Neural cell (in vitro differentiated cells): ENCODE data around the gene FBXO42. TPM values are rescaled to one million over a fixed set of nuclear protein-coding genes. Genes with fewer than 3 reads are reported as not detected.
A peak's percentile ranks its signal among the peaks of the same experiment; 100 is the strongest.

Experiments
- H2AFZ ChIP-seq: fragments of 200-600, 300-800 bp; sonication (generic), shearing (Covaris generic); 2 replicates; pipeline ENCODE4 v1.6.0; 2014; ENCODE audit warnings: low read depth, mild to moderate bottlenecking, antibody characterized with exemption, low read length, moderate library complexity
- H3F3A ChIP-seq: fragments of 200-600 bp; shearing (Covaris generic); 2 replicates; pipeline ENCODE4 v1.6.1; 2016; ENCODE audit warnings: mild to moderate bottlenecking, moderate library complexity, mixed read lengths, antibody characterized with exemption, low read length; ENCODE audit not compliant: insufficient read depth, poor library complexity, severe bottlenecking
- H3K27ac ChIP-seq: fragments of 200-600, 300-800 bp; sonication (generic), shearing (Covaris generic); 2 replicates; pipeline ENCODE4 v1.5.1; 2014; ENCODE audit warnings: mild to moderate bottlenecking, low read length, moderate library complexity
- H3K27me3 ChIP-seq: fragments of 300-800, 200-600 bp; sonication (generic), shearing (Covaris generic); 2 replicates; pipeline ENCODE4 v1.6.0; 2014; ENCODE audit warnings: mild to moderate bottlenecking, low read depth, low read length, moderate library complexity; ENCODE audit not compliant: insufficient read depth
- H3K36me3 ChIP-seq: fragments of 300-800, 200-600 bp; sonication (generic), shearing (Covaris generic); 2 replicates; pipeline ENCODE4 v1.5.1; 2014; ENCODE audit warnings: mild to moderate bottlenecking, antibody characterized with exemption, low read length, moderate library complexity; ENCODE audit not compliant: insufficient read depth
- H3K4me2 ChIP-seq: fragments of 300-800, 200-600 bp; sonication (generic), shearing (Covaris generic); 2 replicates; pipeline ENCODE4 v1.6.0; 2014; ENCODE audit warnings: mild to moderate bottlenecking, low read length
- H3K4me3 ChIP-seq: fragments of 300-800, 200-600 bp; sonication (generic), shearing (Covaris generic); 2 replicates; pipeline ENCODE4 v1.5.1; 2014; ENCODE audit warnings: mild to moderate bottlenecking, low read length, moderate library complexity
- H3K79me2 ChIP-seq: fragments of 200-600 bp; shearing (Covaris generic); replicated peaks from 2 replicates; pipeline ENCODE4 v1.6.0; 2014; ENCODE audit warnings: mild to moderate bottlenecking, low read length, moderate library complexity; ENCODE audit not compliant: insufficient read depth
- H3K9ac ChIP-seq: fragments of 300-800, 200-600 bp; sonication (generic), shearing (Covaris generic); 2 replicates; pipeline ENCODE4 v1.6.1; 2016; ENCODE audit warnings: mild to moderate bottlenecking, low read length, mixed read lengths
- H3K9me2 ChIP-seq: fragments of 200-600 bp; shearing (Covaris generic); 2 replicates; pipeline ENCODE4 v1.6.1; 2016; ENCODE audit warnings: mild to moderate bottlenecking, low read length, mixed read lengths; ENCODE audit not compliant: insufficient read depth
- H3K9me3 ChIP-seq: fragments of 200-600, 300-800 bp; sonication (generic), shearing (Covaris generic); 2 replicates; pipeline ENCODE4 v1.6.1; 2016; ENCODE audit warnings: mild to moderate bottlenecking, mixed run types, low read length, moderate library complexity, mixed read lengths
- H4K20me1 ChIP-seq: fragments of 200-600 bp; shearing (Covaris generic); 2 replicates; pipeline ENCODE4 v1.6.1; 2016; ENCODE audit warnings: mild to moderate bottlenecking, mixed run types; ENCODE audit not compliant: insufficient read depth
- EP300 ChIP-seq: fragments of 450-650 bp; conservative IDR thresholded peaks from 2 replicates; pipeline ENCODE4 v1.6.1; 2014; ENCODE audit warnings: antibody characterized with exemption, mild to moderate bottlenecking, moderate library complexity; ENCODE audit not compliant: poor library complexity, severe bottlenecking
- EZH2 ChIP-seq: fragments of 200-600, 300-800 bp; shearing (Covaris generic), sonication (generic); IDR thresholded peaks from 2 replicates; pipeline ENCODE4 v1.6.1; 2014; ENCODE audit warnings: antibody characterized with exemption, low read length, borderline replicate concordance, mild to moderate bottlenecking; ENCODE audit not compliant: insufficient read depth, poor library complexity, severe bottlenecking
- MXI1 ChIP-seq: fragments of 450-650 bp; conservative IDR thresholded peaks from 2 replicates; pipeline ENCODE4 v1.6.1; 2014; ENCODE audit warnings: antibody characterized with exemption, mild to moderate bottlenecking; ENCODE audit not compliant: poor library complexity, severe bottlenecking
- POLR2AphosphoS5 ChIP-seq: IDR thresholded peaks from 2 replicates; pipeline ENCODE4 v1.6.1; 2012
- RAD21 ChIP-seq: fragments of 450-650 bp; conservative IDR thresholded peaks from 2 replicates; pipeline ENCODE4 v1.6.1; 2014; ENCODE audit warnings: antibody characterized with exemption, mild to moderate bottlenecking, moderate library complexity
- SMC3 ChIP-seq: fragments of 450-650 bp; conservative IDR thresholded peaks from 2 replicates; pipeline ENCODE4 v1.6.1; 2014; ENCODE audit warnings: antibody characterized with exemption, mild to moderate bottlenecking, moderate library complexity; ENCODE audit not compliant: poor library complexity
- TAF1 ChIP-seq: IDR thresholded peaks from 2 replicates; pipeline ENCODE4 v1.6.1; 2012; ENCODE audit warnings: low read depth
- polyA minus RNA-seq: library from RNA; depleted of rRNA, polyadenylated mRNA; stranded (reverse); fragments of >200 nt; gene quantifications from 2 replicates; pipeline ENCODE4 v1.2.3, GENCODE V29; 2014
- polyA plus RNA-seq: library from polyadenylated mRNA; depleted of rRNA; stranded (reverse); fragments of >200 nt; gene quantifications from 2 replicates; pipeline ENCODE4 v1.2.3, GENCODE V29; 2014
- TF ChIP-seq, protein P1 (sequence below): fragments of 450-650 bp; IDR thresholded peaks from 2 replicates; pipeline ENCODE4 v1.5.1; 2014; ENCODE audit warnings: antibody characterized with exemption, mild to moderate bottlenecking, moderate library complexity; ENCODE audit not compliant: poor library complexity, severe bottlenecking
- TF ChIP-seq, protein P2 (sequence below): IDR thresholded peaks from 2 replicates; pipeline ENCODE4 v1.6.1; 2012; ENCODE audit warnings: borderline replicate concordance

The FBXO42 gene
- polyA plus RNA-seq (30.1 and 31.9 TPM in 2 replicates), polyA minus RNA-seq (55.8 TPM in 2 replicates)

DNA sequence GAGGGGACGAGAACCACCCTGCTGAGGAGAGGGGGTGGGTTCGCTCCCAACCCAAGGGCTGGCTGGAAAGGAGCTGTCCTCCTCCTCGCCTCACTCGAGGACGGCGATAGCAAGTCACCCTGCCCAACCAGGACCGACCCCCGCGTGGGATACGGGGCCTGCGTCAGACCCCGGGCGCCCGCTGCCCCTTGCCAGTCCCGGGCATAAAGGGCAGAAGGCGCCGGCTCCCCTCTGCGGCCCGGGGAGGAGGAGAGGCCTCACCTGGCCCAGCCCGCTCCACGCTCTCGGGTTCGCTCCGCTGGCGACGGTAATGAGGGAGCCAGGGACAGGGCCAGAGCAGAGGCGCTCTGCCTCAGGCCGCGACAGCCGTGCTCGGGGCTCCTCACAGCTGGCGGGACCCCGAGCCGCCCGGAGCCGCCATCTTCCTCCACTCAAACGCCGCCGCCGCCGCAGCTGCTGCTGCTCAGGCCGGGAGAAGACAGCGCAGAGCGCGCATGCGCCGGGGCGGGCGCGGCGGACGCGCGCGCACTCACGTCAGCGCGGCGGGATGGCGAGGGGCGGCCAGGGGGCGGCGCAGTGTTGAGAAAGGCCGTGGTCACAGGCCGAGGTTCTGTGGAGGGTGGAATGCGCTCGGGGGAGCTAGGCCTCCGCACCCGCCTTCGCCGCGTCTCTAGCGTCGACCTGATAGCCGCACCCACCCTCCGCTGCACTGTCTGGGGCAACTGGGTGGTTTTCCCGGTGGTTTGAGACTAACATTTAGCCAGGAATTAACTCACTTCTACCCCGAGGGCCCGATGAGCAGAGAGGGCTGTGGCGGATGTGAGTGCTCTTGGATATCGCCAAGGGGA is at the start of gene FBXO42:
TSS of gene FBXO42 (minus strand) at position 487 of the 848 bp plus-strand sequence. CDS start 37,062 bp downstream, outside the sequence.
- Histone ChIP-seq H3K9me3 (no peaks in the 10 kb centered on the region), H3K9me2 (no peaks in the 10 kb centered on the region), H3K79me2 (peaks cover 43% of the 10 kb centered on the region), H3K27ac (peak within 1 kb of the TSS; percentile 92), H3F3A (no peaks in the 10 kb centered on the region), H3K27me3 (no peaks in the 10 kb centered on the region), H4K20me1 (no peaks in the 10 kb centered on the region), H3K36me3 (no peaks in the 10 kb centered on the region), H2AFZ (peak within 1 kb of the TSS; percentile 87), H3K4me3 (peak within 1 kb of the TSS; percentile 94), H3K9ac (peak within 1 kb of the TSS; percentile 98), H3K4me2 (peak within 1 kb of the TSS; percentile 85)
- peak; percentile 85 for TF ChIP-seq TAF1
- peak; percentile 96 for TF ChIP-seq POLR2AphosphoS5
- peak; percentile 65 for TF ChIP-seq EP300
- TF ChIP-seq, protein P1, sequence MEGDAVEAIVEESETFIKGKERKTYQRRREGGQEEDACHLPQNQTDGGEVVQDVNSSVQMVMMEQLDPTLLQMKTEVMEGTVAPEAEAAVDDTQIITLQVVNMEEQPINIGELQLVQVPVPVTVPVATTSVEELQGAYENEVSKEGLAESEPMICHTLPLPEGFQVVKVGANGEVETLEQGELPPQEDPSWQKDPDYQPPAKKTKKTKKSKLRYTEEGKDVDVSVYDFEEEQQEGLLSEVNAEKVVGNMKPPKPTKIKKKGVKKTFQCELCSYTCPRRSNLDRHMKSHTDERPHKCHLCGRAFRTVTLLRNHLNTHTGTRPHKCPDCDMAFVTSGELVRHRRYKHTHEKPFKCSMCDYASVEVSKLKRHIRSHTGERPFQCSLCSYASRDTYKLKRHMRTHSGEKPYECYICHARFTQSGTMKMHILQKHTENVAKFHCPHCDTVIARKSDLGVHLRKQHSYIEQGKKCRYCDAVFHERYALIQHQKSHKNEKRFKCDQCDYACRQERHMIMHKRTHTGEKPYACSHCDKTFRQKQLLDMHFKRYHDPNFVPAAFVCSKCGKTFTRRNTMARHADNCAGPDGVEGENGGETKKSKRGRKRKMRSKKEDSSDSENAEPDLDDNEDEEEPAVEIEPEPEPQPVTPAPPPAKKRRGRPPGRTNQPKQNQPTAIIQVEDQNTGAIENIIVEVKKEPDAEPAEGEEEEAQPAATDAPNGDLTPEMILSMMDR, result peak; percentile 92
- TF ChIP-seq RAD21, result peak; percentile 59
- peak; percentile 73 for TF ChIP-seq SMC3
- no peak for TF ChIP-seq EZH2
- TF ChIP-seq, protein P2, sequence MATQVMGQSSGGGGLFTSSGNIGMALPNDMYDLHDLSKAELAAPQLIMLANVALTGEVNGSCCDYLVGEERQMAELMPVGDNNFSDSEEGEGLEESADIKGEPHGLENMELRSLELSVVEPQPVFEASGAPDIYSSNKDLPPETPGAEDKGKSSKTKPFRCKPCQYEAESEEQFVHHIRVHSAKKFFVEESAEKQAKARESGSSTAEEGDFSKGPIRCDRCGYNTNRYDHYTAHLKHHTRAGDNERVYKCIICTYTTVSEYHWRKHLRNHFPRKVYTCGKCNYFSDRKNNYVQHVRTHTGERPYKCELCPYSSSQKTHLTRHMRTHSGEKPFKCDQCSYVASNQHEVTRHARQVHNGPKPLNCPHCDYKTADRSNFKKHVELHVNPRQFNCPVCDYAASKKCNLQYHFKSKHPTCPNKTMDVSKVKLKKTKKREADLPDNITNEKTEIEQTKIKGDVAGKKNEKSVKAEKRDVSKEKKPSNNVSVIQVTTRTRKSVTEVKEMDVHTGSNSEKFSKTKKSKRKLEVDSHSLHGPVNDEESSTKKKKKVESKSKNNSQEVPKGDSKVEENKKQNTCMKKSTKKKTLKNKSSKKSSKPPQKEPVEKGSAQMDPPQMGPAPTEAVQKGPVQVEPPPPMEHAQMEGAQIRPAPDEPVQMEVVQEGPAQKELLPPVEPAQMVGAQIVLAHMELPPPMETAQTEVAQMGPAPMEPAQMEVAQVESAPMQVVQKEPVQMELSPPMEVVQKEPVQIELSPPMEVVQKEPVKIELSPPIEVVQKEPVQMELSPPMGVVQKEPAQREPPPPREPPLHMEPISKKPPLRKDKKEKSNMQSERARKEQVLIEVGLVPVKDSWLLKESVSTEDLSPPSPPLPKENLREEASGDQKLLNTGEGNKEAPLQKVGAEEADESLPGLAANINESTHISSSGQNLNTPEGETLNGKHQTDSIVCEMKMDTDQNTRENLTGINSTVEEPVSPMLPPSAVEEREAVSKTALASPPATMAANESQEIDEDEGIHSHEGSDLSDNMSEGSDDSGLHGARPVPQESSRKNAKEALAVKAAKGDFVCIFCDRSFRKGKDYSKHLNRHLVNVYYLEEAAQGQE, result peak; percentile 90
- peak; percentile 73 for TF ChIP-seq MXI1

DNA sequence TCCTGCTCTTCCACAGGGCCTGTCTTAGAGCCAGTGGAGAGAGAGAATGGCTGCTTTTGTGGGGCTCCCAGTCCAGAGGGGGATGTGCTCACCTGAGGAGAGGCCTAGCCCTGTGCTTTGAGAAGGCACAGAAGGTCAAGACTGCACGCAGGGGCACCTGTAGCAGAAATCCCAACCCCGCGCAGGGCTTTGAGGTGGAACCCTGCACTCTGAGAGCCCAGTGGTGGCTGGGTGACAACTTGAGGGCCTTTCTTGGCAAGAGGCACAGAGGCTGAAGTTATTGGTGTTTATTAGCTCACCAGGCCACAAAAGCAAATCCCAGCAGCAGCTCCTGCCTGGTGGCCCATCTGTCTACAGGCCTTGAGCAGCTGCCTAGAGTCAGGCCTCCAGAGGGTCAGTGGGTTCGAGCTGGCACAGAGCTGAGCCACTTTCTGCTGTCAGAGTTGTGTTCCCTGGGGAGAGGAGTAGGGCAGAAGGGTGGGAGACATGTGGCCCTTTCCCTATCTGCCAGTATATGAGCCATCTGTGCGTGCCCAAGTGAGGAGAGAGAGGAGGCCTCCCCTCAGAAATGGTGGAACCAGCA is 46.2 kb upstream of the FBXO42 start:
- Histone ChIP-seq H3K27ac (no peak overlapping the region), H3K79me2 (no peaks in the 10 kb centered on the region), H3F3A (no peaks in the 10 kb centered on the region), H3K4me3 (no peak overlapping the region), H3K9me2 (no peaks in the 10 kb centered on the region), H3K9me3 (no peaks in the 10 kb centered on the region), H3K36me3 (no peaks in the 10 kb centered on the region), H3K4me2 (no peak overlapping the region), H3K27me3 (no peaks in the 10 kb centered on the region), H4K20me1 (no peaks in the 10 kb centered on the region), H3K9ac (no peak overlapping the region), H2AFZ (no peak overlapping the region)
- no peak for TF ChIP-seq EP300
- TF ChIP-seq RAD21, result no peak
- TF ChIP-seq MXI1, result no peak
- TF ChIP-seq, protein P2, result no peak
- TF ChIP-seq, protein P1, result no peak
- no peak for TF ChIP-seq SMC3
- no peak for TF ChIP-seq POLR2AphosphoS5
- no peak for TF ChIP-seq EZH2
- no peak for TF ChIP-seq TAF1
